Caki2 (cell line): ENCODE measurements around the gene TRPM3. TPM values are rescaled to one million over a fixed set of nuclear protein-coding genes. Genes with fewer than 3 reads are reported as not detected.

ENCODE experiments used
- DNase-seq: peaks from one replicate; pipeline ENCODE4 v3.0.0-alpha.2; 2015; ENCODE audit warnings: low read depth
- in situ Hi-C: cut with HindIII; loops from 2 replicates; pipeline ENCODE4 v1.10.0; 2016; ENCODE audit warnings: low sequenced_read_pairs, low pct_unique_long_range_greater_than_20kb, mixed read lengths
- total RNA-seq: library from RNA; depleted of rRNA; stranded (reverse); fragments of >200 nt; shearing (Covaris generic); gene quantifications from 2 replicates; pipeline ENCODE4 v1.2.3, GENCODE V29; 2014; ENCODE audit warnings: low replicate concordance

Gene TRPM3
- total RNA-seq, 1 experiment from 2014 or later: 0.37 TPM

GRCh38 chr9:70594386-70594944 is 527.0 kb downstream of the TRPM3 start:
- DNase-seq: no peak
- in situ Hi-C loops: no loop called here

DNA sequence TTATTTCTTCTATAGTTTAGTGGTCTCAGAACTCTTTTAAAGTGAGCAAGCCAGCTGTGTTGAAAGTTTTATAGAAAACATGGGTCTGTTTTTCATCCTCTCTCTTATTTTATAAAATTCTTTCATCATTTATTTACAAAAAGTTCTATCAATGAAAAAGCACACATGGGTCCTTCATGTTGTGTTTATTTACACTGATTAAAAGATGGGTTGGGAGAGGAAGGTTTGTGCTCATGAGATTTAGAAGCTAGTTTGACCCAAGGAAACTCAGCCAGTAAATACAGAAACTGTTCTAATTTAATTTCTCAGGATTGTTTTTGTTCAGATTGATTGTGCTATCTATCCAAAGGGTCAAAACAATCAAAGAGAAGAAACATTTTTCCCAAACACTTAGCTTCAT is 528.2 kb downstream of the TRPM3 start:
- DNase-seq: no peak
- in situ Hi-C loops: no loop called here

DNA sequence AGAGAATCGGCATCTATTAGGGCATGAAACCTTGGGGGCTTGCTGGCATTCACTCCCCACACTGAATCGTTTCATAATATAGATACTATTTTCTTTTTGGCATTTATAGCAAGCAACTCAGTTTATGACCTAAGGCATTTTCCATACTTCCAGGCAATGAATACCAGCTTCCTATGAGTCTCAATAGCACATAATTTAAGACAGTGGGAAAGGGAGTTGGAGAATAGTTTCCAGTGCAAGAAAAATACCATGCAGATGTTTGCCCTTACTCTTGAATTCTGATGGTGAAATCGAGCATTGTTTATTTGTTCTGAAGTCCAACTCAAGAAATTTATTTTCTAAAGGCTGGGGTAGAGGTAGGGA is 531.1 kb downstream of the TRPM3 start:
- in situ Hi-C loops: no loop called here
- no peak for DNase-seq

- DNase-seq: no peak
- in situ Hi-C loops: no loop called here
Measured at GRCh38 chr9:70589571-70590314, 531.7 kb downstream of the TRPM3 start.

DNA sequence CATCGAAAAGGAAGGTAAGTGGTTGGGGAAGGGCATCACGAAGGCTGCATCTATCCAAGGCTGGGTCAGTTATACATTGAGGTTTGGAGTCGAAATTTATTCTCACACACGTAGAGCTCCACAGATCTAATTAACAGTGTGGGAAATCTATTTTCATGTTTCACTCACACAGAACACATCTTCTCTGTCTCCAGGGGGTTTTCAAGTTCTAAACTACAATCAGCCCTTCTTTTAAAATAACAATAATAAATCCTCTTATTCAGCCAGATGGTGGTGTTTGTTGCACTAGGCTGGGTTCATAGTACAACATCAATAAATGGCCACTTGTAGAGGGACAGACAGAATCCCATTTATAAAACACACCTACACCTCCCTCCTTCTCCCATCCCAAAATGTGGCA is 532.4 kb downstream of the TRPM3 start:
- DNase-seq: no peak
- in situ Hi-C loops: no loop called here

- no peak for DNase-seq
- in situ Hi-C loops: no loop called here
Measured at GRCh38 chr9:70588381-70588780, 533.0 kb downstream of the TRPM3 start.

GRCh38 chr9:70587201-70587600 is 534.2 kb downstream of the TRPM3 start:
- in situ Hi-C loops: no loop called here
- no peak for DNase-seq

GRCh38 chr9:70586476-70586875 is 534.9 kb downstream of the TRPM3 start:
- no peak for DNase-seq
- in situ Hi-C loops: no loop called here

DNA sequence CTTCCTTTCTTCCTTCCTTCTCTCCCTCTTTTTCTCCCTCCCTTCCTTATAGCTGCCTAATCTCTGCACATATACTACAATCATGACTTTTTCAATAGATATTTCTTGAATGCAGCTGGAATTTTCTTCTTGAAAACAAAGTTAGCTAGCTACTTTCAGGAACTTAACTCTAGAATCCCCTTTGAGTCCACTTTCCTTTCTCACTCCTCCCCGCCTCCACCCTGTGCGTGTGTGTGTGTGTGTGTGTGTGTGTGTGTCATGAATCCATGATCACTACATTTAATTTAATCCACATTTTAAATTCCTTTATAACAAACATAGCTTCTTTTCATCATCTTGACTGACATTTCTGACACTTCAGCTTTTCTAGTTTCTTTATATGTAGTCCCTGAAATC is 539.5 kb downstream of the TRPM3 start:
- no peak for DNase-seq
- in situ Hi-C loops: no loop called here

DNA sequence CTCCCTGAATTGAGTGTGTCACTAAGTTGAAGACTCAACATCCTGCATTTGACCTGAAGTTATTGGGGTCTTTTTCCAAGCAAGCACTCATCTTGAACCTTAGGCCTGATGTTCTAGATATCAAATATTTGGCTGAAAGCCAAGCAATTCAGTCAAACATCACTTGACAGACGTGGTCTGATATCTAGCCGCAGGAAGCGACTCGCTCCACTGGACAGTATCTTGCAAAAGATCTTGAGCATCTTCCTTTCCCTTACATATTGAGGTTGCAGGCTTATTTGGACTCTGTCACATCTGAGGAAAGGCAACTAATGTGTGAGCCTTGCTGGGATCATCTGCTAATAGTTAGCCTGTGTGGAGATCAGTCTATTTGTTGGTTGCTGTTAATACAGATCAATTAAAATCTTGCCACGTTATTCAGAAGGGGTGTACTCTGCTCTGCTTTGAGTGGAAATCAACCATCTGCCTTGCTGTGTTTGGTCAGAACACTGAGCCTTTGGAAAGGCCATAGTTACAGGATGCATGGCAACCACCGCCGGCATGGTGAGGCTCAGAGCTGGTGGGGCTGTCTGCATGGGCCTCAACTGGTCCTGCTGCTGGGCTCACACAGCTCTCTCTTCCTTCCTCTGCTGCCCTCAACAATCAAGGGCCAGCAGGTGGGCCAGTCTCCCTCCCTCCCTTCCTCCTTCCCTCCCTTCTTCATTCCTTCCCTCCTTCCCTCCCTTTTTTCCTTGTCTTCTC is 540.0 kb downstream of the TRPM3 start:
- DNase-seq: no peak

GRCh38 chr9:70580606-70581195 is 540.7 kb downstream of the TRPM3 start:
- in situ Hi-C loops: no loop called here
- no peak for DNase-seq

More for the DNA sequence above, 540.0 kb downstream of the TRPM3 start:
- in situ Hi-C loops: no loop called here

DNA sequence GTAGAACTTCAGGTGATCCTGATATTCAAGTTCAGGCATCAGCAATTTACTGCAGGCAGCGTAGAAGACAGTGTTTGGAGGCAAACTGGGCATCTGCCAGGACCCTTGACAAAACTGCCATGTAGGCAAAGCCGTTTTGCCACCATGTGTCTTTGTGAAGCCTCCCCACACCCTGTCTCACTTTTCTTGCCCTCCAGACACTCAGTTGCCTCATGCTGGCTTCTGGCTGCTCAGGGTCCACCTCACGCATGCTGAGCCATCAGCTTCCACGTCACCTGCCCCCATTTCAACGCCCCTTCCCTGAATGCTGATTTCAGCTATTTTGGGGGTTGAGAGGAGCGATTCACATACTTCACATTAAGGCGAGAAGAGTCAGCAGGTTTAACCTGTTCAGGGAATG is 541.7 kb downstream of the TRPM3 start:
- DNase-seq: no peak
- in situ Hi-C loops: no loop called here

DNA sequence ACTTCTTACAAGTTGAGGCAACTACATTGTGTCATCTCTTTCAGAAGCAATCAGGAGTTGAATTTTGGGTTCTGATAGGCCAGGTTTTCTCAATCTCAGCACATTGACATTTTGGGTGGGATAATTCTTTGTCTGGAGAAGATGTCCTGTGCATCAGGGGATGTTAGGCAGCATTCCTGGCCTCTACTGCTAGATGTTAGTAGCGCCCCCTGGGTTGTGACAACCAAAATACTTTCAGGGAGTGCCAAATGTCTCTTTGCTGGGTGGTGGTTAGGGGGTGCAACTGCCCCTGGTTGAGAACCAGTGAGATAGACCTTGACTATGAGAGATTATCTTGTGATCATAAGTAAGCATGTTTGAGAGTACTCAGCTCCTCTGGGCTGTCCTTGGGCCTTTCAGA is 542.7 kb downstream of the TRPM3 start:
- DNase-seq: no peak
- in situ Hi-C loops: no loop called here

- DNase-seq: no peak
- in situ Hi-C loops: no loop called here
Measured at GRCh38 chr9:70577671-70578070, 543.8 kb downstream of the TRPM3 start.

- no peak for DNase-seq
- in situ Hi-C loops: no loop called here
Measured at GRCh38 chr9:70576116-70576515, 545.3 kb downstream of the TRPM3 start.

DNA sequence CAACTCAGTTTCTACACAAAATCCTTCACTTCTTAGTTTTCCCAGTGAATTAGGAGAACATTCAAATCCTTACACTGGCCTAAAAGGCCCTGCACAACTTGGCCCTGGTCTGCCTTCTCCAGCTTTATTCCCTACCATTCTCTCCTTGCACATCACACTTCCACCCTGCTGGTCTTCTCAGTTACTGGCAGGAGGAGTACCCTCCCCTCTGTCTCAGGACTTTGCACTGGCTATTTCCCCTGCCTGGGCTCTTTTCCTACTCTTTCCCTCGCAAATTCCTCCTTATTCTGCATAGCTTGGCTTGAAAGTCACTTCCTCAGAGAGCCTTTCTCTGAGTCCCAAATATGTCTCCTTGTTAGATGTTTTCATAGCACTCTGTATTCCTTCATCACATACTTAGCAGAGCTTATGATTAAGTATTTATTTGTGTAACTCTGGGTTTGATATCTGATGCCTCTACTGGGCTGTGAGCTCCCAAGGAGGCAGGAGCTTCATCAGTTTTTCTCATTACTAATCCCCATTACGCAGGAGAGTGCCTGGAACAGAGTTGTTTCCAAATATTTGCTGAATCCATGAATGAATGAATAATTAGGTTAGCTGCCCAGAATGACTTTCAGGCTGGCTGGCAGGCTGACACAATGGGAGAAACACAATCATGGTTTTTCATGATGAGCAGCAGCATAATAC is 547.1 kb downstream of the TRPM3 start:
- in situ Hi-C loops: no loop called here
- DNase-seq: no peak

DNA sequence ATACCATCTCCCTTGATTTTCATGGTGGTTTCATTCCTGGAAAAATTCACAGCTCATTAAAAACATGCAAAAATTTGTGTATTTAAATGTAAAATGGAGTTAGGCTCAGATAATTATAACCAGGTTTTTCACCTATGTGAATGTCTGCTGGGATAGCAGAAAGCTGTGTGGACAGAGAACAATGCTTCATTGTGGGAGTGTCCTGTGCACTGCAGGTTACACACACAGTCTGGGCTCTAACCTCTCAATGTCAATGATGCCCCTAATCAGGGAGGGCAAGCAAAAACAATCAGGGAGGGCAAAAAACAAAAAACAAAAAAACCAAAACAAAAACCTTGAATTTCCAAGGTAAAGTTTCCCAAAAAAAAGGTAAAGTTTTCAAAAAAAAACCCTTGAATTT is 548.1 kb downstream of the TRPM3 start:
- in situ Hi-C loops: no loop called here
- no peak for DNase-seq

- DNase-seq: no peak
- in situ Hi-C loops: no loop called here
Measured at GRCh38 chr9:70571258-70571657, 550.2 kb downstream of the TRPM3 start.

DNA sequence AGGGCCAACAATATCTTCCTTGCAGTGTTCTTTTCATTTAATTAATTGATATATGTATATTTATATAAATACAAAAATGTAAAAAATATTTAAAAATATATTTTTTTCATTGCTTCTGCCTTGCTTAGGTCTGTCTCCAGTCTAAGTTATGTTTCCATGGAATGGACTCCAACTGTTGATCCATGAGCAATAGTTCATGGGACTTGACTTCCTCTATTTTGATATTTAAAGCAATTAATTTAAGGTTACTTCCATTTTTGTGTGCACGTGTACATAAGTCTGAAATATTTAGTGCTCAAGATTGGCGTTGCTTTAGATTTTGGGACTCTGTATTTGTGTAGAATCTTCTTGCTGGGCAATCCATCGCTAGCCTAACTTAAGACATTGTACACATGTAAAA is 551.6 kb downstream of the TRPM3 start:
- in situ Hi-C loops: no loop called here
- DNase-seq: no peak
